GM21825 (cell line): ENCODE results near the gene ELL2.
A peak's percentile ranks its signal among the peaks of the same experiment; 100 is the strongest.

Experiments used
- ATAC-seq: cut with Tn5 transposase; IDR thresholded peaks from one replicate; pipeline ENCODE4 v1.9.1; 2021; ENCODE audit warnings: mild to moderate bottlenecking, moderate library complexity; ENCODE audit not compliant: unreplicated experiment

Gene ELL2

GRCh38 chr5:95983509-95983908 is 21.9 kb upstream of the ELL2 start:
- ATAC-seq, result no peak

- ATAC-seq, result no peak
Observed at GRCh38 chr5:95983080-95983479, 21.4 kb upstream of the ELL2 start.

GRCh38 chr5:95976606-95977005 is 15.0 kb upstream of the ELL2 start:
- no peak for ATAC-seq

- ATAC-seq, result no peak
Observed at GRCh38 chr5:95975703-95976102, 14.1 kb upstream of the ELL2 start.

GRCh38 chr5:95973793-95974325 is 12.2 kb upstream of the ELL2 start:
- peak; percentile 93 for ATAC-seq

- no peak for ATAC-seq
Observed at GRCh38 chr5:95972196-95972595, 10.5 kb upstream of the ELL2 start.

- ATAC-seq, result no peak
Observed at GRCh38 chr5:95970359-95970704, 8.7 kb upstream of the ELL2 start.

GRCh38 chr5:95969651-95970358 is 8.2 kb upstream of the ELL2 start:
- ATAC-seq, result no peak

- no peak for ATAC-seq
Observed at GRCh38 chr5:95969055-95969454, 7.4 kb upstream of the ELL2 start.

- ATAC-seq, result no peak
Observed at GRCh38 chr5:95967236-95967635, 5.6 kb upstream of the ELL2 start.

GRCh38 chr5:95966005-95966404 is 4.4 kb upstream of the ELL2 start:
- ATAC-seq, result no peak

- no peak for ATAC-seq
Observed at GRCh38 chr5:95963650-95964410, 2.2 kb upstream of the ELL2 start.

GRCh38 chr5:95962785-95963184 is 1.1 kb upstream of the ELL2 start:
- no peak for ATAC-seq

GRCh38 chr5:95962475-95962773 is 773 bp upstream of the ELL2 start:
- ATAC-seq, result no peak

GRCh38 chr5:95960667-95961616 is 709 bp downstream of the ELL2 start:
- peak; percentile 55 for ATAC-seq

- no peak for ATAC-seq
Observed at GRCh38 chr5:95959888-95960666, 1.6 kb downstream of the ELL2 start.

- no peak for ATAC-seq
Observed at GRCh38 chr5:95959051-95959887, 2.4 kb downstream of the ELL2 start.

GRCh38 chr5:95958310-95959014 is 3.2 kb downstream of the ELL2 start:
- ATAC-seq, result no peak

- no peak for ATAC-seq
Observed at GRCh38 chr5:95957561-95958203, 4.0 kb downstream of the ELL2 start.
